Mesothelial cell of epicardium (in vitro differentiated cells): ENCODE data around the gene CDH12. TPM values are rescaled to one million over a fixed set of nuclear protein-coding genes. Genes with fewer than 3 reads are reported as not detected.

ENCODE experiments used
- DNase-seq, 2 experiments: peaks; one replicate each; pipeline ENCODE4 v3.0.0; 2021; ENCODE audit warnings: low spot score in 2 of 2; ENCODE audit not compliant: unreplicated experiment in 2 of 2
- H3K27ac Mint-ChIP-seq: 2 replicates; pipeline ENCODE4 v1.8.0; 2021; ENCODE audit warnings: mixed read lengths
- H3K27me3 Mint-ChIP-seq: 2 replicates; pipeline ENCODE4 v1.8.0; 2021; ENCODE audit warnings: low read depth, mixed read lengths
- H3K36me3 Mint-ChIP-seq: 2 replicates; pipeline ENCODE4 v1.8.0; 2021; ENCODE audit warnings: mixed read lengths
- H3K4me1 Mint-ChIP-seq: 2 replicates; pipeline ENCODE4 v1.8.0; 2021; ENCODE audit warnings: mixed read lengths
- H3K4me3 Mint-ChIP-seq: 2 replicates; pipeline ENCODE4 v1.8.0; 2021; ENCODE audit warnings: mild to moderate bottlenecking, moderate library complexity, mixed read lengths
- H3K9me3 Mint-ChIP-seq: 2 replicates; pipeline ENCODE4 v1.8.0; 2021; ENCODE audit warnings: mixed read lengths
- CTCF ChIP-seq: fragments of 200-600 bp; sonication (generic); IDR thresholded peaks from one replicate; pipeline ENCODE4 v1.5.0; 2021; ENCODE audit warnings: antibody characterized with exemption; ENCODE audit not compliant: unreplicated experiment
- total RNA-seq: library from RNA; stranded (reverse); gene quantifications from 3 replicates; pipeline ENCODE4 v1.2.1, GENCODE V29; 2021

CDH12 gene
- total RNA-seq, 1 donor from 2014 or later, result 1.6 TPM

- Mint-ChIP-seq H3K4me3 (no peak overlapping the region), H3K27me3 (peaks cover 11% of the 10 kb centered on the region), H3K36me3 (no peaks in the 10 kb centered on the region), H3K9me3 (no peaks in the 10 kb centered on the region), H3K27ac (no peak overlapping the region), H3K4me1 (no peaks in the 10 kb centered on the region)
- no peak for DNase-seq
- no peak for TF ChIP-seq CTCF
These were observed 116.6 kb downstream of the CDH12 start for GRCh38 chr5:22736443-22737003.

- Mint-ChIP-seq H3K27me3 (peaks cover 15% of the 10 kb centered on the region), H3K36me3 (no peaks in the 10 kb centered on the region), H3K4me1 (no peaks in the 10 kb centered on the region), H3K4me3 (no peak overlapping the region), H3K27ac (no peak overlapping the region), H3K9me3 (no peaks in the 10 kb centered on the region)
- no peak for TF ChIP-seq CTCF
- DNase-seq, result no peak
These were observed 118.2 kb downstream of the CDH12 start for GRCh38 chr5:22734907-22735306.

- TF ChIP-seq CTCF, result no peak
- H3K4me1 Mint-ChIP-seq, result no peaks in the 10 kb centered on the region
- no peak for DNase-seq
- no peak overlapping the region for H3K27ac Mint-ChIP-seq
- no peaks in the 10 kb centered on the region for H3K36me3 Mint-ChIP-seq
- peaks cover 3% of the 10 kb centered on the region for H3K9me3 Mint-ChIP-seq
- H3K27me3 Mint-ChIP-seq, result peaks cover 22% of the 10 kb centered on the region
- H3K4me3 Mint-ChIP-seq, result no peak overlapping the region
These were observed 124.5 kb downstream of the CDH12 start for GRCh38 chr5:22728610-22729009.

GRCh38 chr5:22722491-22722890 is 130.7 kb downstream of the CDH12 start:
- no peak for TF ChIP-seq CTCF
- peaks cover 2% of the 10 kb centered on the region for H3K27me3 Mint-ChIP-seq
- no peak overlapping the region for H3K4me3 Mint-ChIP-seq

GRCh38 chr5:22722056-22722455 is 131.1 kb downstream of the CDH12 start:
- no peak for DNase-seq
- Mint-ChIP-seq H3K4me3 (no peak overlapping the region), H3K27me3 (peaks cover 2% of the 10 kb centered on the region), H3K9me3 (peaks cover 29% of the 10 kb centered on the region), H3K36me3 (peaks cover 2% of the 10 kb centered on the region), H3K27ac (no peak overlapping the region), H3K4me1 (no peaks in the 10 kb centered on the region)
- TF ChIP-seq CTCF, result no peak

More at GRCh38 chr5:22722491-22722890, 130.7 kb downstream of the CDH12 start:
- Mint-ChIP-seq H3K27ac (no peak overlapping the region), H3K36me3 (peaks cover 2% of the 10 kb centered on the region), H3K9me3 (peaks cover 29% of the 10 kb centered on the region), H3K4me1 (no peaks in the 10 kb centered on the region)
- DNase-seq, result no peak

GRCh38 chr5:22719842-22720241 is 133.3 kb downstream of the CDH12 start:
- peaks cover 2% of the 10 kb centered on the region for H3K27me3 Mint-ChIP-seq
- H3K27ac Mint-ChIP-seq, result no peak overlapping the region
- H3K4me1 Mint-ChIP-seq, result no peaks in the 10 kb centered on the region
- no peak for DNase-seq
- no peak for TF ChIP-seq CTCF
- no peak overlapping the region for H3K4me3 Mint-ChIP-seq
- peaks cover 2% of the 10 kb centered on the region for H3K36me3 Mint-ChIP-seq
- peaks cover 29% of the 10 kb centered on the region for H3K9me3 Mint-ChIP-seq
